ENCODE data around the gene PTPN4. TPM values are rescaled to one million over a fixed set of nuclear protein-coding genes. Genes with fewer than 3 reads are reported as not detected.
"Not testable (repeated sequence)": the region's sequence is repeated elsewhere in the genome, so short reads cannot be mapped to it uniquely, and the experiment has no call there.

PTPN4 gene
- total and polyA plus RNA-seq, 2 experiments from 2014 or later, result 19.8 to 24.3 TPM

GRCh38 chr2:120018549-120018948 lies 258.8 kb downstream of the PTPN4 start:
- Histone ChIP-seq H3K9me3 (ENCODE audit: low read depth) (no peaks in the 10 kb centered on the region), H3F3A (ENCODE audit: insufficient read depth) (no peaks in the 10 kb centered on the region), H3K9ac (no peak overlapping the region), H3K4me2 (ENCODE audit: unreplicated experiment) (no peak overlapping the region), H3K4me3 (no peak overlapping the region), H3K27ac (no peak overlapping the region), H3K27me3 (replicated peaks; ENCODE audit: insufficient read depth) (no peaks in the 10 kb centered on the region), H4K20me1 (ENCODE audit: insufficient read depth) (no peaks in the 10 kb centered on the region), H3K79me2 (ENCODE audit: insufficient read depth) (no peaks in the 10 kb centered on the region), H2AFZ (no peak overlapping the region), H3K9me2 (ENCODE audit: insufficient read depth) (no peaks in the 10 kb centered on the region), H3K36me3 (ENCODE audit: low read depth) (no peaks in the 10 kb centered on the region), H3K4me1 (ENCODE audit: insufficient read depth) (no peaks in the 10 kb centered on the region)
- DNase-seq, result no peak
- TF ChIP-seq EZH2phosphoT487 (IDR thresholded peaks at IDR 0.05; ENCODE audit: insufficient read depth, low read depth) (no peak), EZH2 (IDR thresholded peaks at IDR 0.05; ENCODE audit: insufficient read depth, poor library complexity, severe bottlenecking) (no peak)
- 95 to 97% methylated on average over 4 of the region's 4 CpGs for WGBS, 2 experiments (ENCODE audit: low coverage in 1 of 2, low lambda C conversion rate in 2 of 2, missing lambda C conversion rate in 2 of 2)
- in situ Hi-C loops (cut with MboI), result no loop called here

DNA sequence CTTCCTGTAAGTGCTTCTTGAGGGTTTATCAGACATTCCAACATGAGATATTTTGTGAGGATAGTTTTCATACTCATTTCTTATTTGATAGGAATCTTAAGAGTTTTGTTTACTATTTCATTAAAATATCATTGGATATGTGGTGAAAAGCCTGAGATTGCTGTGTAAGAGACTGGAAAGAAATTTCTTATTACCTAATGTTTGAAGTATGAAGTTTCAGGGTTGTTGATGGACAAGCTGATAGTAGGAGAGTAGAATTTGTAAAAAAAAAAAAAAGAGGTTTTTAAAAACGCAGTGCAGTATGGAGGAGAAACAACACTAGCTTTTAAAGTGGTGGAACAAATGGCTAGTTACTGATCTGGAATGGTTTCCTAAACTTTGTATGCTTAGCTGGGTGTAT lies 260.8 kb downstream of the PTPN4 start:
- H4K20me1 ChIP-seq (ENCODE audit: insufficient read depth), result no peaks in the 10 kb centered on the region
- H3F3A ChIP-seq (ENCODE audit: insufficient read depth), result no peaks in the 10 kb centered on the region
- H3K4me3 ChIP-seq, result no peak overlapping the region
- 100% methylated on average over 1 of the region's 1 CpG for WGBS, 2 experiments (ENCODE audit: low coverage in 1 of 2, low lambda C conversion rate in 2 of 2, missing lambda C conversion rate in 2 of 2)
- no peak overlapping the region for H3K4me2 ChIP-seq (ENCODE audit: unreplicated experiment)
- H3K9me2 ChIP-seq (ENCODE audit: insufficient read depth), result no peaks in the 10 kb centered on the region
- H3K36me3 ChIP-seq (ENCODE audit: low read depth), result no peaks in the 10 kb centered on the region
- no peak for DNase-seq
- no peak overlapping the region for H3K27ac ChIP-seq
- no peaks in the 10 kb centered on the region for H3K4me1 ChIP-seq (ENCODE audit: insufficient read depth)
- no peak overlapping the region for H3K9ac ChIP-seq
- no peaks in the 10 kb centered on the region for H3K9me3 ChIP-seq (ENCODE audit: low read depth)
- H3K27me3 ChIP-seq (replicated peaks; ENCODE audit: insufficient read depth), result no peaks in the 10 kb centered on the region
- no peaks in the 10 kb centered on the region for H3K79me2 ChIP-seq (ENCODE audit: insufficient read depth)
- in situ Hi-C loops (cut with MboI), result no loop called here
- H2AFZ ChIP-seq, result no peak overlapping the region
- TF ChIP-seq EZH2phosphoT487 (IDR thresholded peaks at IDR 0.05; ENCODE audit: insufficient read depth, low read depth) (no peak), EZH2 (IDR thresholded peaks at IDR 0.05; ENCODE audit: insufficient read depth, poor library complexity, severe bottlenecking) (no peak)

GRCh38 chr2:120022505-120022904 lies 262.8 kb downstream of the PTPN4 start:
- H3K79me2 ChIP-seq (ENCODE audit: insufficient read depth); H3K4me1 ChIP-seq (ENCODE audit: insufficient read depth); H3K36me3 ChIP-seq (ENCODE audit: low read depth); in situ Hi-C loops (cut with MboI); H3K27ac ChIP-seq; H3K4me3 ChIP-seq; H3K4me2 ChIP-seq (ENCODE audit: unreplicated experiment); H3K9ac ChIP-seq; H3K9me2 ChIP-seq (ENCODE audit: insufficient read depth); DNase-seq; H4K20me1 ChIP-seq (ENCODE audit: insufficient read depth); H3K9me3 ChIP-seq (ENCODE audit: low read depth); H2AFZ ChIP-seq; H3F3A ChIP-seq (ENCODE audit: insufficient read depth); H3K27me3 ChIP-seq (replicated peaks; ENCODE audit: insufficient read depth): not testable (repeated sequence)
- WGBS, 2 experiments (ENCODE audit: low coverage in 1 of 2, low lambda C conversion rate in 2 of 2, missing lambda C conversion rate in 2 of 2), result 95% methylated on average over 1 of the region's 1 CpG

DNA sequence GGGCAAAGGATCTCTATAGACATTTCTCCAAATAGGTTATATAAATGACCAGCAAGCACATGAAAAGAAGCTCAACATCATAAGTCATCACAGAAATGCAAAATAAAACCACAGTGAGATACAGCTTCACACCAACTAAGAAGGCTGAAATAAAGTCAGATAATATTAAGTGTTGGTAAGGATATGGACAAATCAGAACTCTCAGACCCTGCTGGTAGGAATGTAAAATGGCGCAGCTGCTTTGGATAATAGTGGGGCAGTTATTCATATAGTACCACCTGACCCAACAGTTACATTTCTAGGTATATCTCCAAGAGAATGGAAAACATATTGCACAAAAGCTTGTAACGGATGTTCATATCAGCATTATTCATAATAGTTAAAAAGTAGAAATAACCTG lies 267.2 kb downstream of the PTPN4 start:
- Histone ChIP-seq H3K27ac (no peak overlapping the region), H3K9me3 (ENCODE audit: low read depth) (no peaks in the 10 kb centered on the region), H3K4me3 (no peak overlapping the region), H3F3A (ENCODE audit: insufficient read depth) (no peaks in the 10 kb centered on the region), H3K79me2 (ENCODE audit: insufficient read depth) (no peaks in the 10 kb centered on the region), H3K36me3 (ENCODE audit: low read depth) (no peaks in the 10 kb centered on the region), H3K9me2 (ENCODE audit: insufficient read depth) (no peaks in the 10 kb centered on the region), H4K20me1 (ENCODE audit: insufficient read depth) (no peaks in the 10 kb centered on the region), H2AFZ (no peak overlapping the region), H3K4me2 (ENCODE audit: unreplicated experiment) (no peak overlapping the region), H3K9ac (no peak overlapping the region), H3K4me1 (ENCODE audit: insufficient read depth) (no peaks in the 10 kb centered on the region), H3K27me3 (replicated peaks; ENCODE audit: insufficient read depth) (no peaks in the 10 kb centered on the region)
- DNase-seq, result no peak
- WGBS, 2 experiments (ENCODE audit: low coverage in 1 of 2, low lambda C conversion rate in 2 of 2, missing lambda C conversion rate in 2 of 2), result 98% methylated on average over 2 of the region's 2 CpGs
- in situ Hi-C loops (cut with MboI), result no loop called here
- no peak for TF ChIP-seq EZH2 (IDR thresholded peaks at IDR 0.05; ENCODE audit: insufficient read depth, poor library complexity, severe bottlenecking)
- no peak for TF ChIP-seq EZH2phosphoT487 (IDR thresholded peaks at IDR 0.05; ENCODE audit: insufficient read depth, low read depth)

GRCh38 chr2:120028795-120029194 lies 269.1 kb downstream of the PTPN4 start:
- in situ Hi-C loops (cut with MboI), result no loop called here
- Histone ChIP-seq H4K20me1 (ENCODE audit: insufficient read depth) (no peaks in the 10 kb centered on the region), H3K4me3 (no peak overlapping the region), H3K9ac (no peak overlapping the region), H3K4me1 (ENCODE audit: insufficient read depth) (no peaks in the 10 kb centered on the region), H3K36me3 (ENCODE audit: low read depth) (no peaks in the 10 kb centered on the region), H3K79me2 (ENCODE audit: insufficient read depth) (no peaks in the 10 kb centered on the region), H3K27me3 (replicated peaks; ENCODE audit: insufficient read depth) (no peaks in the 10 kb centered on the region), H3K27ac (no peak overlapping the region), H3K4me2 (ENCODE audit: unreplicated experiment) (no peak overlapping the region), H3F3A (ENCODE audit: insufficient read depth) (no peaks in the 10 kb centered on the region), H3K9me2 (ENCODE audit: insufficient read depth) (no peaks in the 10 kb centered on the region), H2AFZ (no peak overlapping the region), H3K9me3 (ENCODE audit: low read depth) (no peaks in the 10 kb centered on the region)
- no peak for DNase-seq
- 83 to 84% methylated on average over 5 of the region's 5 CpGs for WGBS, 2 experiments (ENCODE audit: low coverage in 1 of 2, low lambda C conversion rate in 2 of 2, missing lambda C conversion rate in 2 of 2)
- TF ChIP-seq EZH2 (IDR thresholded peaks at IDR 0.05; ENCODE audit: insufficient read depth, poor library complexity, severe bottlenecking) (no peak), EZH2phosphoT487 (IDR thresholded peaks at IDR 0.05; ENCODE audit: insufficient read depth, low read depth) (no peak)
